LNCaP clone FGC (cell line): ENCODE data around the gene ZNF438.

Source experiments
- DNase-seq: peaks from one replicate; pipeline ENCODE4 v3.0.0-alpha.2; 2011; ENCODE audit warnings: low read depth
- H3K4me3 ChIP-seq: 2 replicates; pipeline ENCODE4 v1.5.1; 2011; ENCODE audit warnings: mild to moderate bottlenecking, low read depth, low read length, control low read depth
- CTCF ChIP-seq: IDR thresholded peaks from 2 replicates; pipeline ENCODE4 v1.5.1; 2012; ENCODE audit warnings: mild to moderate bottlenecking; ENCODE audit not compliant: control insufficient read depth, insufficient read depth; ENCODE audit errors: extremely low read depth

Gene ZNF438

GRCh38 chr10:30835146-30835545, 196.5 kb downstream of the ZNF438 start:
- no peak for TF ChIP-seq CTCF
- DNase-seq, result no peak
- H3K4me3 ChIP-seq, result no peak overlapping the region

GRCh38 chr10:30834651-30835050, 197.0 kb downstream of the ZNF438 start:
- TF ChIP-seq CTCF, result no peak
- DNase-seq, result no peak
- no peak overlapping the region for H3K4me3 ChIP-seq

- TF ChIP-seq CTCF, result no peak
- no peak overlapping the region for H3K4me3 ChIP-seq
- DNase-seq, result no peak
These were observed 197.5 kb downstream of the ZNF438 start for GRCh38 chr10:30834153-30834552.

- DNase-seq, result no peak
- TF ChIP-seq CTCF, result no peak
- H3K4me3 ChIP-seq, result no peak overlapping the region
These were observed 198.1 kb downstream of the ZNF438 start for GRCh38 chr10:30833628-30833970.

GRCh38 chr10:30832749-30833627, 198.7 kb downstream of the ZNF438 start:
- H3K4me3 ChIP-seq, result no peak overlapping the region
- peak; percentile 42 for DNase-seq
- no peak for TF ChIP-seq CTCF

- no peak for DNase-seq
- no peak overlapping the region for H3K4me3 ChIP-seq
- TF ChIP-seq CTCF, result no peak
These were observed 199.5 kb downstream of the ZNF438 start for GRCh38 chr10:30832001-30832748.
